GM18508 (cell line): ENCODE measurements around the gene SLC39A13.

Experiments used
- ATAC-seq: cut with Tn5 transposase; IDR thresholded peaks from one replicate; pipeline ENCODE4 v1.9.1; 2021; ENCODE audit warnings: moderate number of reproducible peaks; ENCODE audit not compliant: insufficient read depth, unreplicated experiment

SLC39A13 gene

DNA sequence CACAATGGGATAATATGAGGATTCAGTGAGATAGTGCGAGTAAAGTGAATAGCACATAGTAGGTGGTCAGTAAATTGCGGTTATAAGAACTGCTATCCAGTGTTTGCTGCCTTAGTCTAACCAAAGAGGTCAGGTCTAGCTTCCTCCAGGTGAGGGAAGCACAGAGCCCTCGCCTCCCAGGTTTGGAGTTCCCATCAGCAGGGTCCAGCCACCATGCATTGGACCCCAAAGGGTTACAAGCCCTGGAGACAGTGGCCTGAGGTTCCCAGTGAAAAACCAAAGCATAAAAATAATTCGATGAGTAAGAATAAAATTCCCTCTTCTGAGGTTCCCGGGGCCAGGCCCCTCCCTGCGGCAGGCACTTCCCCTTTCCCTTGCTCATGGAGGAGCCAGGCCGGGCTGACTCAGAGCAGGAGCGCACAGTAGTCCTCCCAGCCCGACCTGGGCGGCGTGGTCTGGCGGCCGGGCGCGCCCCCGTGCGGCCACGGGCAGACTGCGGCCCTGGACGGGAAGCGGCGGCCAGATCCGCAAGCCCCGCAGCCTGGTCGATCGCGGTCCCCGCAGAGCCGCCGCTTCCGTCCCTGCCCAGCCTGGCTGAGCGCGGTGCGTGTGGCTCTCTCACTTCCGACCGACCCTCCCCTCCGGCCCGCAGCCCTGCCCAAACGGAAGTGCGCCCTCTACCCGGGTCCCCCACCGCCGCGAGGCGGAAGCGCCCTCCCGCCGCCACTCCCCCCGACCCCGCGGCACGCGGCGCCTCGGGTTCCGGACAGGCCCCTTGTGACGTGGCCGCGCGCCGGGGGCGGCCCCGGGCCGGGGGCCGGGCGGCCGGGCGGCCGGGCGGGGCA lies at the start of gene SLC39A13:
Gene SLC39A13 (plus strand): TSS at position 845 of the 845 bp plus-strand sequence. CDS start 1,505 bp downstream, outside the sequence.
- peak; percentile 63 for ATAC-seq

DNA sequence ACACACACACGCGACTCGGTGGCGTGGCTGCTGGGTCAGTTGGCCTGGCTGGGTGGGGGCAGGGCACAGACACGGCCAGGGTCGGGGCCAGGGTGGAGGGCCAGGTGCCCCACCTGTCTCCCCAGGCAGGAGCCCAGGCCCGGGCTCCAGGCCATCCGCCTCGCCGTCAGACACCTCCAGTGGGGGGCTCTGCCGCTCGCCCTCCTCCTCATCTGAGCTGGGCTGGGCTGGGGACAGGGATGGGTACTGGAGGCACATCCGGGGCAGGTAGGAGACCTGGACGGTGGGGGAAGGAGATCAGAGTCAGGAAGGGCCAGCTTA lies 49.7 kb upstream of the SLC39A13 start:
- ATAC-seq: no peak

DNA sequence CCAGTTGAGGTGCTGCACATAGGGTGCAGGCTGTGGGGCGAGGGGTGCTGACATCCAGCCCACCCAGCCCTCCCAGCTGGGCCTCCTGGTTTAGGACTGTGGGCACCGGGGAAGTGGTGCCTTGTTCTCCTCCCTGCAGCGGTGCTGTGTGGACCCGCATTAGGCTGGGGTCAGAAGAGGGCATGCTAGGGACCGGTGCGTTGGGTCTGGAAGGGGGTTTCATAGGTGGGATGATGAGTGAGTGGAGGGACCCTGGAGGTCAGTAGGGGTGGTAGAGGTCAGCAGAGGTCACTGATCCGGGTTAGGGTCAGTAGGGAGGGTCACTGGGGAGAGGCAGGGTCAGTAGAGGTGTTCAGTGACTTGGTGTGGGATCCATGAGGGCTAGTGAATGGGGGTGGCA lies 49.2 kb upstream of the SLC39A13 start:
- no peak for ATAC-seq

DNA sequence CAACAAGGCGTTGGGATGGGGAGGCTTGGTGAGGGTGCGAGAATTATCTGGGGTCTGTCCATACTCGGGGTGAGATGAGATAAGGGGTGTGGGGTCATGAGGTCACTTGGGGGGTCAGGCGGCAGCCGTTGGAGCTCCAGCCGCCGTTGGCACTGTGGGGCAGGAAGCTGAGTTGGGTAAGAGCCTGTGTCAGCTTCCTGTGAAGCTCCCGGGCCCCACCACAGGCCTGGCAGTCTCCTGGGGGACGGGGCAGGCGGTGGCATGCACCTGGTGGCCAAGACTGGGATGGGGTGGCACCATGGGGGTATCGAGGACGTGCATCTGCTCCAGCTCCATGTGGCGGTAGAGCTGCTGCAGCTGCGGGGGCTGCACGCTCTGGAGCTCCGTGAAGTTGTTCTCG lies 48.8 kb upstream of the SLC39A13 start:
- no peak for ATAC-seq

DNA sequence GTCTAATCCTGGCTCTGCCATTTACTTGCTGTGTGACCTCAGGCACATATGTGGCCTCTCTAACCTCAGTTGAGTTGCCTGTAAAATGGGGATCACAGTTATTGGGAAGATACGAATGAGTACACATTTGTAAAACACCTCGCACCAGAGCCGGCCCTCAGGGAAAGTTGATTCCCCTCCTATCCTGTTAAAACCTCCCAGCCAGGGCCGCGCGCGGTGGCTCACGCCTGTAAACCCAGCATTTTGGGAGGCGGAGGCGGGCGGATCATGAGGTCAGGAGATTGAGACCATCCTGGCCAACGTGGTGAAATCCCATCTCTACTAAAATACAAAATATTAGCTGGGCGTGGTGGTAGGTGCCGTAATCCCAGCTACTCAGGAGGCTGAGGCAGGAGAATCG lies 48.0 kb upstream of the SLC39A13 start:
- no peak for ATAC-seq

DNA sequence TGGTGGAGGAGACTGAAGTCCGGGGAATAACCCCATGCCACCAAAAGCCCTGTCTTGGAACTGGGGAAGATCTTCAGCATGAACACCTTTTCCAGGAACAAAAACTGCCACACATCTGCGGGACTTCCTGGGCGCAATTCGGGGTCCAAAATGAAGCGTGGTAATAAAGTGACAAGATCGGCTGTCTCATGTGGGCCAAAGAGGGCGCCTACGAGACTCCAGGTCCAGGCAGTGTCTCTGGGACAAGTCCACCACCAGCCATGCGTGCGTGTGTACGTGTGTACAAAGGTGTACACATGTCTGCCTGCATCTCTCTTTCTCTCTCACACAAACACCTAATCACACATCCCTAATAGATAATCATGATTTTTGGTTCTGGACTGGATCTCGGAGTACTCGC lies 47.0 kb upstream of the SLC39A13 start:
- ATAC-seq: no peak

DNA sequence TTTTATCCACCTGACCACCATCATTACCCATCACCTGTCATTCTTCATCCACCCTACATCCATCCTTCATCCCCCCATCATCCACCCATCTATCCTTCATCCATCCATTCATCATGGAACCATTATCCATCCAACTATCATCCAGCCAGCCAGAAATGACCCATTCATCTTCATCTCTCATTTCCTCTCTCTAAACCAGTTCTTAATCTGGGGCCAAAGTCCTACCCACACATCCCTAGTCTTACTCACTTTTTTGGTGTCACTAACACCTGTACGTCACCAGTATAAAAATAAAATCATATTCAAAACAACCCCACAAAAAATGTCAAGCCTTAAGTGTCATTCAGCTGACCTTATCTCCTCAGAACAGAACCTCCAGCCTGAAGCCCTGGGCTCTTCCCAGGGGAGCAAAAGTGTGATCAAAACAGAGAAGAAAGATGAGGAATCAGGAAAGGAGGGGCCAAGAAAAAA lies 42.3 kb upstream of the SLC39A13 start:
- no peak for ATAC-seq

DNA sequence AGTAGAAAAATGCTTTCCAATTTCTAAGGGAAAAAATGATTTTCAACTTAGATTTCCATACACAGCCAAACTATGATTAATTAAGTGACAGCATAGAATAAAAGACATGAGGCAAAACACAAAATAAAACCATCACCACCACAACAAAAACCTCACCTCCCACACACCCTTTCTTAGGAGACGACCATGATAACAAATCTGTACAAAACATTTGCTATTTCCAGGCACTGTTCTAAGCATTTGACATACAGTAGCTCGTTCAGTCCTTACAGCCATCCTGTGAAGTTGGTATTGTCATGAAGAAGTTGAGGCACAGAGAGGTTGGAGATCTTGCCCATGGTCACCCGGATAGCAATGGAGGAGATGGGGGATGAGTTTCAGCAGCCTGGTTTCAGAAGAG lies 38.7 kb upstream of the SLC39A13 start:
- ATAC-seq: no peak

DNA sequence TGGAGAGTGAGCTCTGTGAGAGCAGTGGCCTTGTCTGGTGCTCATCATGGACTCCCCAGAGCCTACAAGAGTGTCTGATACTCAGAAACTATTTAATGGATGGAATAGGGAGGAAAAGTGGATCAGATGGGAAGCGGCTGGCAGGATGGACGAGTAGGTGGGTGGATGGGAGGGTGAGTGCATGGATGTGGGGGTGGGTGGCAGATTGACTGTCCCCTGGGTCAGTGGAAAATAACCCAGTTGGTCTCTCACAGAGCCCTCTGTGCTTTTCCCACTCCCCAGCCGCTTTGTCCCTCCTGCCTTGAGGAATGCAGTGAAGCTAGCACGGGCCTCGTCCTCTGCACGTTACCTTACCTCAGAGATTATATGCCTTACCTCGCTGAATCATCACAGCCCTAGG lies 36.0 kb upstream of the SLC39A13 start:
- ATAC-seq: no peak

DNA sequence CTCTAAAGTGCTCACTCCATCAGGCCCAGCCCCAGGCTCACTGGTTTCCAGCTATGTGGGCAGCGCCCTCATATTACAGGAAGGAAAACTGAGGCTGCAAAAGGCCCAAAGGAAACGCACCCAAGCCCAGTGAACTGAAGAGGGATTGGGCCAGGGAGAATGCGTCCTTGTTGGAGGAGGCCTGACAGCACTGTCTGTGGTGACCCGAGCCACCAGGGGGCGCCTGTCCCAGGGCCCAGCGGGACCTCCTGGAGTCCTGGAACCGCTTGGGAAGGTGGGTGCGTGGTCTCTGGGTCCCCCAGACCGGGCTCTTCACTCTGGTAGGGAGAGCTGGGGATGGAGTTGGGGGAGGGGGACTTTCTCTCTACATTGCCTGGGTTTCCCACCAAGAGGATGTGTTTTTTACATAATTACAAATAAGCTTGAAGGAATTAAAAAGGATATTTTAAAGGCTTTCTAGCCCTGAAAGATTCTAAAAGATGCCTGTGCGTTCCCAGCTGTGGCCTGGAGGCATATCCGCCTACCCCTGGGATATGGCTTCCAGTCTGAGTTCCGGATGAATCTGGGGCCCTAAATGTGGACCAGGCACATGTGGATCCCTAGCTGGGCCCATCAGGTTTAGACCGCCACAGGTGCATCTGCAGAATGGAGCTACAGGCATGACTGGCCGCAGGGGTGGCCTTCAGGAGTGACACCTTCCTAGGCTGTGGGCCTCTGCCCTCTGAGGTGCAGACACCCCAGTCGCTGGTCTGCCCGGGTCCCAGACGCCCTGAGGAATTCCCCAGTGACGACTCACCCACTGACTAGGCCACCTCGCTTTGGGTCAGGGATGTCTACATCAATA lies 34.3 kb upstream of the SLC39A13 start:
- ATAC-seq: no peak

DNA sequence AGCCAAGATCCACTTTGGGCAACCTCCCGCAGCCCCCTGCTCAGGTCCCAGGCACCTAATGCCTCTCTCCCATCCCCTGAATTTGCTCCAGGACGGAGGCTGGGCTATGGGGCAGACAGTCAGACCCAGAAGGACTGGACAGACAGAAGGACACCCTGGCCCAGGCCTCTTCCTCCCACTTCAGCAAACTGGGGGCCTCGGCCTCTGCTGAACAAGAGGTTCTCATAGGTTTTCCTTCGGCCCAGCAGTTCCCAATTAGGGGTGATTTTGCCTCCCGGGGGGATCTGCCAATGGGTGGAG lies 33.7 kb upstream of the SLC39A13 start:
- ATAC-seq: no peak

DNA sequence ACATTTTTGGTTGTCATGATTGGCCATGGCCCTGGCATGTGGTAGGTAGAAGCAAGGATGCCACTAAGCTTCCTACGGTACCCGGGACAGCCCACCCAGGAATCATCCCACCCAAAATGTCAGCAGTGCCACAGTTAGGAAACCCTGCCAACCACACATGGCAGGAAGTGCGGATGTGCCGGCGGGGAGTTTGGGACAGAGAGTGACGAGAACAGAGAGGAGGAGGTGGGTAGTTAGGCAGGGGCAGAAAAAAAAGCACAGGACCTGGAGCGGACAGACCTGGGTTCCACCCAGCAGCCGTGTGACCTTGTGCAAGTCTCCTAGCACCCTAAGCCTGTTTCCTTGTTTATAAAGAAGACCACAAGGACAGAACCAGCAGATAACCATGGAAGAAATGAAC lies 33.4 kb upstream of the SLC39A13 start:
- ATAC-seq: no peak

DNA sequence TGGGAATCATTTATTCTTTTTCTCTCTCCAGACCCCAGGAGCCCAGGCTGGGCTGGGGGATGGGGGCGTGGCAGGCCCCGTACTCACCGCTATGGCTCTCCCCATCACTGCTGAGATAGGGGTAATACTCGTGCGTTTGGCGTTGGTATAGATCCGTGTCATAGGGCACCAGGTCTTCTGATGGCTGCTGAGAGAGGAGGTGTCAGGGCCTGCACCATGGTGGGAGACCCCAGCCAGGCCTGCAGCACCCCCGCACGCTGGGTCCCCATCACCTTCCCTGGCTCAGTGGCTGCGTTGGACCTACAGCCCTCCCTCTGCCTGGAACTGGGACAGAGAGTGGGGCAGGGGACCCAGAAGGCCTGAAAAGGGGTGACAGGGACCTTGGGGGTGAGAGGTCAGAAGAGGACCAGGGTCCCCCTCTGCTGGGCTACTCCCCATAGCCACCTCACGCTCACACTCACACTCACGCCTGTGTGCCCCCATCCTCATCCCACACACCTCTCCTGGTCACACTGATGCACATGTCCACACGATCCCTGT lies 32.8 kb upstream of the SLC39A13 start:
- no peak for ATAC-seq

DNA sequence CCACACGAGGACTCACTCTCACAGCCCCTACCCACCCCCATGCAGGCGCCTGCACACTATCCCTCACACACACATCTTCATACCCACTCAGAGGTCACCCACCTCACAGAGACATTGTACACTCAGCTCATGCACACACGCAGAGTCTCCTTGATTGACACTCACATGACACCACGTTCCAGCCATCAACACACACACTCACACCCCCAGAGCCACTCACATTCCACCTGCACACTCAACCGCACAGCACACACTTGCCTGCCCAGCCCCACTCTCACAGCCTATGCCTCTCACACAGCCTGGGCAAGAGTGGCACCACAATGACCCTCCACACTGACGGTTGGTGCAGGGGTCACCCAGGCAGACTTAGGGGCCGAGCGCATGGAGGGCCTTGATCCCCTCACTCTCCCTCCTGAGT lies 32.3 kb upstream of the SLC39A13 start:
- no peak for ATAC-seq

DNA sequence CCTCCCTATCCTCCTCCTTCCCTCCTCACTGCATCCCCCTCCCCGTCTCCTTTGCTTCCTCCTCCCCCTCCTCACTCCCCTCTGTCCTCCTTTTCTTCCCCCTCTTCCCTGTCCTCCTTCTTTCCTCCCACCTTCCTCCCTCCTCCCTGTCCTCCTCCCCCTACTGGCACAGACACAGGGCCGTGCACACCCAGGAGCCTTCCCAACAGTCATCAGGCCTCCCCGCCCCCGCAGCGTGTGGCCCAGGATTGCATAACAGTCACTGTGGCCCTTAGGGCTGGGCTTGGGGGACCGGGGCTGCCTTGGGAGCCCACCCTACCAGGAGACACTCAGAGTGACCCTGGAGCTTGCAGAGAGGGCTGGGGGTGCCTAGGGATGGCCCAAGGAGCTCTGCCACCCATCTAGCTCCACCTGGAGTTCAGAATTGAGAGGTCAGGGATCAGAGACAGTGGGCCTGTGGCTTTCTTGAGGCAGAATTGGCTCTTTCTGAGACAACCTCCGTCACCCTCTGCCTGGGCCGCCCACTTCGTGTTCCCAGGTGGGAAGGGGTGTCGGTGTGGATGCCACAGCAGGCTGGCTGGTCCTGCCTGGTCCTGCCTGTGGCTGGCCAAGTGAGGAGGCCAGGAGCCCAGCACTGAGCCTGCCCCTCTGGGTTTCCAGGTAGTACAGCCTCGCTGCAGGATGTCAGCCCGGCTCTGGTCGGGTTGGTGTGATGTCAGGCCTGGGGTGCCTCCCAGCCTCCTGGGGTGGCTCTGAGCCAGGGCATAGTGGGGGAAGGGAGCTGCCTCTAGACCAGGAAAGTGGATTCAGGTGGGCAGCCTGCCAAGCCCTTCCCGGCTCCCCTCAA lies 31.6 kb upstream of the SLC39A13 start:
- ATAC-seq: no peak

DNA sequence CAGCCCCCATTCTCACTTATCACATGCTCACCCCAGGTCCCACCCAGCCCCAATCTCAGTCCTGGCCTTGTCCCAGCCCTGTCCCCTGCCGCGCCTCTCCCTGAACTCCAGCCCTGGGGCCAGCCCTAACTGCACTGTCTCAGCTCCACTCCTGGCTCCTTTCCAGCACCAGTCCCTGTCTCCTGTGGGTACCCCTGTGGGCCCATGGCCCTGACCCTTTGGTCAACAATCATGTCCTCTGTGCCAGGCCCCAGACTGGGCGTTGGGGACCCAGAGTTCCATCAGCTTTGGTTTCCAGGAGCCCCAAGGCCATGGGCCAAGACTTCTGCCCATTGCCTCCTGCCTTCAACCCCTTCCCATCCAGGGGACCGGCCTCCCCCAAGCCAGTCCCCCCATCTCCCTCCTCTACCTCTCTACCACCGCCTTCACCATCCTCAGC lies 30.8 kb upstream of the SLC39A13 start:
- no peak for ATAC-seq

DNA sequence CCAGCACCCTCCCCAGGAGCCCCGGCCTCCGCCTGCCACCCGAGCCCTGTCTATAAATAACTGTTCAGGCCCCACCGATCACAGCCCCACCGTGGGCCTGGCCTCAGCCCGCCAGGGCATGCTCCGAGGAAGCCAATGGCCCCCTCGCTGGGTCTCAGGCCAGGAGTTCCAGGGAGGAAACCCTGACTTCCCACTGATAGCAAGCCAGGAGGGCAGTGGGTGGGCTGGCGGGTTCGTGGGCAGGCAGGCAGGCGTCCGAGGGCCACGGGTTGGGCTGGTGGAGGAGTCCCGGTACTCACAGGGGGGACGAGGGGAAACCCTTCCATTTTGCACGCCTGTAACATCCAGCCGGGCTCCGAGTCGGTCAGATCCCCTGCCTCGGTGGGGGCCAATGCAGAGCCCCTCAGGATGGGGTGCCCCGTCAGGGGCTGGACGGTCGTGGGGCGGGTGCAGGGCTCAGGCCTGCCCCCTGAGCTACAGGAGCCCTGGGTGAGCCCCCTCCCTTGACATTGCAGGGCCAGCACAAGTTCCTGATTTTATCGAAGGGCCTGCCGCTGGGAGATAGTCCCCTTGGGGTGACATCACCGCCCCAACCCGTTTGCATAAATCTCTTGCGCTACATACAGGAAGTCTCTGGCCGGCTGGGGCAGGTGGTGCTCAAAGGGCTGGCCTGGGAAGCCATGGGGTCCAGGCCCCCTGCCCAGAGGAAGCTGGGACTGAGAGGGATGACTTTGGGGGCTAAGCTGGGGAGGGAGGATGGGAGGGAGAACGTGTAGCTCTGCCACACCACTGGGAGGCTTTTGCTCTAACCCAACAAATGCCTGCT lies 30.2 kb upstream of the SLC39A13 start, which contains the start of gene SPI1:
Gene SPI1 (minus strand): TSS at position 538 of the 826 bp plus-strand sequence. CDS start 194 bp downstream, at position 344.
- peak; percentile 60 for ATAC-seq

DNA sequence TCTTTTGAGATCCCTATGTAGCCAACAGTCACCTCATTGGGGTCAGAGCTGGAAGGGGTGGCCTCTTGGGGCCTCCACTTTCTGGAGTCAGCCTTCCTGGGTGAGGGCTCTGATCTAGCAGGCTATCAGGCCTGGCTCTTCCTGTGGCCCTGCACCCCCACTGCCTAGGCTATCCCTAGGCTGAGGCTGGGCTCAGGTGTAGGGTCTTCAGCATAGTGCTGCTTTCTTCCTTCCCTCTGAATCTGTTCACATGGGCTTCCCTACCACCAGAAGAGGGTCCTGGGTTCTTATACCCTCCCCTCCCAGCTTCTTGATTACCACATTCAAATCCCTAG lies 29.6 kb upstream of the SLC39A13 start:
- ATAC-seq: no peak

DNA sequence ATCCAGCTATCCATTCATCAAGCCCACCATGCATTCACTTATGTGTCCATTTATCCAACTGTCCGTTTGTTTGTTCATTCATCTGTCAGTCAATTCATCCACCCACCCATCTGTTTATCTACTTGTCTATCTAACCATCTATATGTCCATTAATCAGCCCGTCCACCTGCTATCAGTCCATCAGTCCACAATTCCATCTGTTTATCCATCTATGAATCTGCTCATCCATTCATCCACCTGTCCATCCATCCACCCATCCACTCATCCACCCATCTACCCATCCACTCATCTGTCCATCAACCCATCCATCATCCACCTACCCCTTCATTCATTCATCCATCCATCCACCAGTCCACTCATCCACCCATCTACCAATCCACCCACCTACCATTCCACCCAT lies 29.1 kb upstream of the SLC39A13 start:
- no peak for ATAC-seq

DNA sequence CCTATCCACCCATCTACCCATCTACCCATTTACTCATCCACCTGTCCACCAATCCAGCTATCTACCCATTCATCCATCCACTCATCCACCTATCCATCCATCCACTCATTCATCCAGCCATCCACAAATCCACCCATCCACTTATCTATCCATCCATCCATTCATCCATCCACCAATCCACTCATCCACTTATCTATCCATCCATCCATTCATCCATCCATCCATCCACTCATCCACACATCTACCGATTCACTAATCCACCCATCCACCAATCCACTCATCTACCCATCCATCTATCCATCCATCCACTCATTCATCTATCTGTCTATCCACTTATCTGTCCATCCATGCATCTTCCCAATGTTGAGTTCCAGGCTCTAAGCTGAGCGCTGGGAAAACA lies 28.3 kb upstream of the SLC39A13 start:
- no peak for ATAC-seq
